Esophagus muscularis mucosa (tissue), 4 donors: Measurements from ENCODE around the gene UBTD2. TPM values are rescaled to one million over a fixed set of nuclear protein-coding genes. Genes with fewer than 3 reads are reported as not detected.
A peak's percentile ranks its signal among the peaks of the same experiment; 100 is the strongest.

Experiments
- DNase-seq: peaks from one replicate; pipeline ENCODE4 v3.0.0-alpha.2; 2017; ENCODE audit errors: extremely low spot score
- H3K27ac ChIP-seq, 4 donors: fragments of 200-600 bp; sonication (generic); replicated peaks in 1 of 4; 1 replicate in 3 of 4; 2 replicates in 1 of 4; pipeline ENCODE4 v1.5.1; 2016 to 2019; ENCODE audit warnings: mild to moderate bottlenecking in 1 of 4
- H3K27me3 ChIP-seq, 4 donors: fragments of 200-600 bp; sonication (generic); one replicate each; pipeline versions ENCODE4 v1.5.1 to v1.6.0; 2016 to 2019
- H3K36me3 ChIP-seq, 4 donors: fragments of 200-600 bp; sonication (generic); one replicate each; pipeline ENCODE4 v1.5.1; 2016 to 2019
- H3K4me1 ChIP-seq, 4 donors: fragments of 200-600 bp; sonication (generic); one replicate each; pipeline ENCODE4 v1.5.1; 2016 to 2019
- H3K4me3 ChIP-seq, 4 donors: fragments of 200-600 bp; sonication (generic); 1 replicate in 2 of 4; 2 replicates in 2 of 4; pipeline ENCODE4 v1.5.1; 2016 to 2019; ENCODE audit warnings: mild to moderate bottlenecking in 4 of 4, moderate library complexity in 1 of 4
- H3K9me3 ChIP-seq, 4 donors: fragments of 200-600 bp; sonication (generic); 1 replicate in 3 of 4; 2 replicates in 1 of 4; pipeline ENCODE4 v1.5.1; 2016 to 2019
- EP300 ChIP-seq: sonication (generic); formaldehyde crosslinking; IDR thresholded peaks from one replicate; pipeline ENCODE4 v1.6.1; 2017; ENCODE audit warnings: antibody characterized with exemption
- POLR2A ChIP-seq: fragments of 450-650 bp; IDR thresholded peaks from one replicate; pipeline ENCODE4 v1.6.1; 2017; ENCODE audit warnings: antibody characterized with exemption, moderate library complexity, mild to moderate bottlenecking, low read depth
- POLR2AphosphoS5 ChIP-seq, 2 donors: sonication (generic); formaldehyde crosslinking; IDR thresholded peaks; one replicate each; pipeline ENCODE4 v1.6.1; 2017; ENCODE audit warnings: antibody characterized with exemption in 2 of 2
- WGBS: methylation state at CpG from one replicate; pipeline ENCODE4 v1.1.5; 2018; 5-methylcytosine and 5-hydroxymethylcytosine counted together
- intact Hi-C: fragments of 100-400 bp; cut with DNase I; formaldehyde crosslinking; loops from one replicate; pipeline ENCODE4 v1.15.1; 2023
- total RNA-seq, 4 donors: library from RNA; depleted of rRNA; stranded (reverse); fragments of >200 nt; gene quantifications; one replicate each; pipeline versions ENCODE4 v1.1.0 to v1.2.1, GENCODE V29; 2016
- TF ChIP-seq, protein P1 (sequence below), 3 experiments: fragments of 200-600 bp in 2 of 3; fragments of 450-650 bp in 1 of 3; sonication (generic) in 2 of 3; IDR thresholded peaks; one replicate each; pipeline ENCODE4 v1.5.1; 2017 to 2019; ENCODE audit warnings: antibody characterized with exemption in 3 of 3, mild to moderate bottlenecking in 2 of 3, moderate library complexity in 1 of 3

The UBTD2 gene
- total RNA-seq, 4 donors from 2014 or later: 19.4 to 20.0 (median 19.9) TPM

DNA sequence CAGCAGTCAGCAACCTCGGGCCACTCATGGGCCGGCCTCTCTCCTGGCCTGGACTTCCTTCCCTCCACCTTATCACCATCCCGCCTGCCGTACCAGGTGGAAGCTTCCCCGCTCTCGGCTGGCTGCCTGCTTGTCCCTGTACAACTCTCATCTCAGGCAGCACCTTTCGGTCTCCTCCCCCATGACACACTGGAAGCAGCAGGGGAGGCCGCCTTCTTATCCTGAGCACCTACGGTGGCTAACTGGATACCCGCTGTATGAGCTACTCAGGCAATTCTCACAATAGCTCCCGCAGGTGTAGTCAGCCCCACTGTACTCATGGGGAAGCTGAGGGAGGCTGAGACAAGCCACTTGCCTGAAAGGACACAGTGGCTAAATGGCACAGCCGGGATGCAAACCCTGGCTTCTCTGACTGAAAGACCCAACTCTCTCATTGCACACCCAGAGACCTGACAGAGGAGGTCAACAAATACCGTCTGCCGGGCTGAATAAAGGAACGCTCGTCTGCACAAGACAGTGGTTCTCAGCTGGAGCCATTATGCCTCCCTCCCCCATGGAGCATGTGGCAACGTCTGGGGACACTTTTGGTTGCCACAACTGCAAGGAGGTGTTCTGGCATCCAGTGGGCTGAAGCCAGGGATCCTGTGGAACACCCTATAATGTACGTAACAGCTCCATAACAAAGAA, 105.1 kb downstream of the UBTD2 start:
- Histone ChIP-seq H3K4me3 (no peak overlapping the region), H3K27me3 (no peaks in the 10 kb centered on the region), H3K4me1 (peaks cover 43 to 65% (median 56%) of the 10 kb centered on the region in 4 donors), H3K27ac (peak overlapping the region in 3 of 4 donors; percentile 47 to 73 (median 61)), H3K36me3 (peaks cover 0 to 5% (median 0%) of the 10 kb centered on the region in 4 donors), H3K9me3 (no peaks in the 10 kb centered on the region)
- intact Hi-C loops: no loop called here
- TF ChIP-seq, protein P1, sequence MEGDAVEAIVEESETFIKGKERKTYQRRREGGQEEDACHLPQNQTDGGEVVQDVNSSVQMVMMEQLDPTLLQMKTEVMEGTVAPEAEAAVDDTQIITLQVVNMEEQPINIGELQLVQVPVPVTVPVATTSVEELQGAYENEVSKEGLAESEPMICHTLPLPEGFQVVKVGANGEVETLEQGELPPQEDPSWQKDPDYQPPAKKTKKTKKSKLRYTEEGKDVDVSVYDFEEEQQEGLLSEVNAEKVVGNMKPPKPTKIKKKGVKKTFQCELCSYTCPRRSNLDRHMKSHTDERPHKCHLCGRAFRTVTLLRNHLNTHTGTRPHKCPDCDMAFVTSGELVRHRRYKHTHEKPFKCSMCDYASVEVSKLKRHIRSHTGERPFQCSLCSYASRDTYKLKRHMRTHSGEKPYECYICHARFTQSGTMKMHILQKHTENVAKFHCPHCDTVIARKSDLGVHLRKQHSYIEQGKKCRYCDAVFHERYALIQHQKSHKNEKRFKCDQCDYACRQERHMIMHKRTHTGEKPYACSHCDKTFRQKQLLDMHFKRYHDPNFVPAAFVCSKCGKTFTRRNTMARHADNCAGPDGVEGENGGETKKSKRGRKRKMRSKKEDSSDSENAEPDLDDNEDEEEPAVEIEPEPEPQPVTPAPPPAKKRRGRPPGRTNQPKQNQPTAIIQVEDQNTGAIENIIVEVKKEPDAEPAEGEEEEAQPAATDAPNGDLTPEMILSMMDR (IDR thresholded peaks at IDR 0.05): no peak
- 76% methylated on average over 14 of the region's 18 CpGs for WGBS
- no peak for DNase-seq

DNA sequence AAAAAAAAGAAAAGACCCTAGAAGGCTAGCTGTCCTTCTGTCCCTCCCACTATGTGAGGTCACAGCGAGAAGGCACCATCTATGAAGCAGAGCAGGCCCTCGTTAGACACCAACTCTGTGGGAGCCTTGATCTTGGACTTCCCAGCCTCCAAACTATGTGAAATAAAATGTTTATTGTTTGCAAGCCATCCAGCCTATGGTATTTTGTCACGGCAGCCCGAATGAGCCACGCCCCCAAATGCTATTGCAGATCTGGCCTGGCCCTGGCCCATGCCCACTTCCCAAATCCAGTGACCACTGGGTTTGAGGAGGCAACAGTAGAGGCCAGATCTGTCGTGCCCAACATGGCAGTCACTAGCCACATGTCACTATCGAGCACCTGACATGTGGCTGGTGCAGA, 106.4 kb downstream of the UBTD2 start:
- TF ChIP-seq POLR2A (no peak), EP300 (no peak), POLR2AphosphoS5 (IDR thresholded peaks at IDR 0.05) (no peak)
- TF ChIP-seq, protein P1 (IDR thresholded peaks at IDR 0.05): no peak
- Histone ChIP-seq H3K27me3 (no peaks in the 10 kb centered on the region), H3K9me3 (no peaks in the 10 kb centered on the region), H3K36me3 (peaks cover 0 to 5% (median 0%) of the 10 kb centered on the region in 4 donors), H3K4me3 (no peak overlapping the region), H3K27ac (no peak overlapping the region), H3K4me1 (peaks cover 49 to 72% (median 62%) of the 10 kb centered on the region in 4 donors)
- intact Hi-C loops: no loop called here
- 84% methylated on average over 7 of the region's 7 CpGs for WGBS
- no peak for DNase-seq

DNA sequence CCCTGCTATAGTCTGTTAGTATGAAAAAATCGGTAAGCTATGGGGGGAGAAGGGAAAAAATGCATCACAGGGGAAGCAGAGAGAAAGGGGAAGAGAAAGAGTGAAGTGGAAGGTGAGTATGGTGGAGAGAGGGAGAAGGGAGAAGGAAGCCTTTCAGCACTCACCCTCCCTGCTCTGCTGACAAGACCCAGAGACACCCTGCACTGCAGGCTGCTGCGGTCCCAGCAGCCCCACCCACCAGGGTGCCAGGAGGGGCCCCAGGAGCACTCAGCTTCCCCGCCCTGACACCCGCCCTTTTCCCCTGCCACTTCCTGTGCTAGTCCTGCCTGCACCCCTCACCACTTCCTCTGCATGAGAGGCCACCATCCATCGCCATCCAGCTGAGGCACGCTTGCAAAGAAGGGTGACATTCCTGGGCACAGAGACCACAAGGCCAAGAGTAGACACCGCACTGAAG, 108.3 kb downstream of the UBTD2 start:
- Histone ChIP-seq H3K9me3 (no peaks in the 10 kb centered on the region), H3K27me3 (no peaks in the 10 kb centered on the region), H3K27ac (peak overlapping the region in 2 of 4 donors; percentile 23 to 57), H3K4me1 (peaks cover 48 to 75% (median 64%) of the 10 kb centered on the region in 4 donors), H3K4me3 (peak overlapping the region in 3 of 4 donors; percentile 8 to 37 (median 22)), H3K36me3 (no peaks in the 10 kb centered on the region)
- intact Hi-C loops: no loop called here
- TF ChIP-seq EP300 (no peak), POLR2AphosphoS5 (IDR thresholded peaks at IDR 0.05) (no peak), POLR2A (no peak)
- TF ChIP-seq, protein P1 (IDR thresholded peaks at IDR 0.05): no peak
- DNase-seq: no peak
- 59% methylated on average over 7 of the region's 7 CpGs for WGBS

DNA sequence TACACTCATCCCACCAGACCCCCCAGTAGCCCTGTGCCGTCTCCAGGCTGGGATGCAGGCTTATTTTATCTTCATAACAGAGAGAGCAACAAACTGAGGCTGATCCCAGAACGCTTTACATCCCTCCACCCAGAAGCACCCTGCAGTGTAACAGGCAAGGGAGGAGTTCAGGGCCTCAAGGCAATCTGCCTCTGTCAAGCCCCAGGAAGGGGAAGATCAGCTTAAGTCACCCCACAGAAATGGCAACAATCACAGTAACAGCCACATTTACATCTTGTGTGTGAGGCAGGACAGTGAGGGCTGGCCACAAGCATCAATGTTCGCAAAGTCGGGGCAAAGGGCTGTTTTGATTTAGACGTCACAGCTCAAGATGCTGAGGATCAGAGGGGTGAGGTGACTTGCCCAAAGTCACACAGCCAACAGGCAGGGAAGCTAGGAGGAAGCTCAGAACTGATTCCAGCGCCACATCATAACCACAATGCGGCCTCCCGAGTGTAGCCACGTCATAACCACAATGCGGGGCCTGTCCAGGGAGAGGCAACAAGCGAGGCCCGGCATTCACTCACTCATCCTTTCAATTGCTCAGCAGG, 109.9 kb downstream of the UBTD2 start:
- intact Hi-C loops: no loop called here
- TF ChIP-seq POLR2AphosphoS5 (IDR thresholded peaks at IDR 0.05) (no peak), POLR2A (no peak), EP300 (no peak)
- TF ChIP-seq, protein P1 (IDR thresholded peaks at IDR 0.05): no peak
- no peak overlapping the region for H3K4me3 ChIP-seq
- H3K4me1 ChIP-seq: peaks cover 43 to 69% (median 57%) of the 10 kb centered on the region in 4 donors
- DNase-seq: no peak
- peak overlapping the region in 1 of 4 donors; percentile 57 for H3K27ac ChIP-seq
- no peaks in the 10 kb centered on the region for H3K9me3 ChIP-seq
- no peaks in the 10 kb centered on the region for H3K36me3 ChIP-seq
- 71% methylated on average over 12 of the region's 12 CpGs for WGBS
- no peaks in the 10 kb centered on the region for H3K27me3 ChIP-seq
